NT2/D1 (cell line): ENCODE measurements around the gene EPB41L2.

ENCODE experiments used
- SUZ12 ChIP-seq: IDR thresholded peaks from 2 replicates; pipeline ENCODE4 v1.6.1; 2011; ENCODE audit not compliant: insufficient read length, insufficient read depth; ENCODE audit errors: extremely low read depth
- YY1 ChIP-seq: IDR thresholded peaks from 2 replicates; pipeline ENCODE4 v1.6.1; 2011; ENCODE audit not compliant: insufficient read length, insufficient read depth
- ZNF274 ChIP-seq: IDR thresholded peaks from 2 replicates; pipeline ENCODE4 v1.6.1; 2011; ENCODE audit warnings: mild to moderate bottlenecking, low read depth, low read length

DNA sequence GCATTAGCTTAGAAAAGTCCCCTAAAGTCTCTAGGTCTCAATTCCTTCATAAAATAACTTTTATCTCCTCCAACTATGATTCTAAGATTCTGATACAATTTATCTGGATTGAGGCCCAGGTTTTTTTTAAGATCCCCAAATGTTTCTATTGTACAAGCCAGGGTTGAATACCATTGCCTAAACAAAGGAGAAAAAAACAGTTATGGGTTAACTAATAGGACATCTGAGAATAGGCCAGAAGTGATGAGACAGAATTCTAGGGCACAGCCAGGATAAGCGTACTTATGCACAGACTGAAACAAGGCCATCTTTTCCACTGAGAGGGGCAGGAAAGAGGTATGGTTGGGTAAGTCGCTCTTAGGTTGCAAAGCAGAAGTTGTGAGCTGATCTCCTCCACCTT is 26.4 kb downstream of the EPB41L2 start:
- no peak for TF ChIP-seq ZNF274
- TF ChIP-seq YY1: no peak
- no peak for TF ChIP-seq SUZ12
